GM19468 (cell line): ENCODE results near the gene CYS1.
"Not testable (repeated sequence)": the region's sequence is repeated elsewhere in the genome, so short reads cannot be mapped to it uniquely, and the experiment has no call there.

Experiments used
- ATAC-seq: cut with Tn5 transposase; IDR thresholded peaks from one replicate; pipeline ENCODE4 v1.9.1; 2021; ENCODE audit warnings: mild to moderate bottlenecking, moderate library complexity, moderate number of reproducible peaks; ENCODE audit not compliant: unreplicated experiment; ENCODE audit errors: extremely low read depth

Gene CYS1, protein sequence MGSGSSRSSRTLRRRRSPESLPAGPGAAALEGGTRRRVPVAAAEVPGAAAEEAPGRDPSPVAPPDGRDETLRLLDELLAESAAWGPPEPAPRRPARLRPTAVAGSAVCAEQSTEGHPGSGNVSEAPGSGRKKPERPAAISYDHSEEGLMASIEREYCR

DNA sequence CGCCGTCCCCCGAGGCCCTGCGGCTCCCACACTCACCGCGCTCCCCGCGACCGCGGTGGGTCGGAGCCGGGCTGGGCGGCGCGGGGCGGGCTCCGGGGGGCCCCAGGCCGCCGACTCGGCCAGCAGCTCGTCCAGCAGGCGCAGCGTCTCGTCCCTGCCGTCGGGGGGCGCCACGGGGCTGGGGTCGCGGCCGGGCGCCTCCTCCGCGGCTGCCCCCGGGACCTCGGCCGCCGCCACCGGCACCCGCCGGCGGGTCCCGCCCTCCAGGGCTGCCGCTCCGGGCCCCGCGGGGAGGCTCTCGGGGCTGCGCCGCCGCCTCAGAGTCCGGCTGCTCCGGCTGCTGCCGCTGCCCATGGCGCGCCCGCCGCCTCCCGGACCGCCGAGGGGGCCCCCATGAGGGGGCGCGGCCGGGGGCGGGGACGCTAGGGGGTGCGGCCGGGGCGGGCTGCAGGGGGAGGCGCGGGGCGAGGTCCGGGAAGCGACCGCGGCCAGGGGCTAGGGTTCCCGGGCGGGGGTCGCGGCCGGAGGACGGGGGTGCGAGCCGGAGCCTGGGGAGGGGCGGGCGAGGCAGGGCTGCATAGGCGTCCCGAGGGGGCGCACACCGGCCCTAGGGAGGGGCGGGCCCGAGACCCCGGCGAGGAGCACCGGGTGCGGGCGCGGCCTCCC, at the start of gene CYS1:
Gene CYS1, minus strand, starts transcription at position 542 of the 666 bp plus-strand sequence. Its CDS starts 188 bp downstream, at position 354.
- ATAC-seq: no peak

DNA sequence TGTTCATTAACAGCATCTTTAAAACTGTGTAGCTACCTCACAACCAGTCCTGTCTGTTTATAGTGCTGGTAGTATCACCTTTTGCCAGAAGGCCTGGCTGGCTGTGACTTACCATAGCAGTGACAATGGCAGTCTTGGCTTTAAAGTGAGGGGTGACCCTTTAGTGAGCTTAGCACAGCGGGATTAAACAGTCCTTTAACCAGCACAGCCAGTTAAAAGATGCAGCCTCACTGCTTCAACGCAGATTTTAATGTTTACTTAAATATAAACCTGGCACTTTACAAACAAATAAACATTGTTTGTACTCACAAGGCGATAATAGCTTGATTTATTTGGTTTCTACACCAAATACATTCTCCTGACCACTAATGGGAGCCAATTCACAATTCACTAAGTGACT, 49.3 kb upstream of the CYS1 start:
- ATAC-seq: no peak

DNA sequence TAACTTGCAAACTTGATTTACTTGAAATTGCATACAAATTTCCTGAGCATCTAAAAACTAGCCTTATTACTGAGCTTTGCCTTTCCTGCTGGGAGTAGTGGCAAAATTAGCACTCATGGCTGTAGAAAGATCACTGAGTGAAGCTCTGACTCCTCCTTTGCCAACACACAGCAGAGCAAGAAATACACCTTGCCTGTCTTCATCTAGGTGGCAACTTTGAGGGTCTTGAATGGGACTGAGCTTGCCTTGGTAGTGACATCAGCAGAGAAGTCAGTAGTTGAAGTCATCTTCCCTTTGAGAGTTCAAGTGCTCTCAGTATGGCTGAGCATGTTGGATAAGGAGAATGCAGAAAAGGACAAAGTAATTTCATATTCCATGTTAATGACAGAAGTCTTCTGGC, 48.2 kb upstream of the CYS1 start:
- ATAC-seq: no peak

DNA sequence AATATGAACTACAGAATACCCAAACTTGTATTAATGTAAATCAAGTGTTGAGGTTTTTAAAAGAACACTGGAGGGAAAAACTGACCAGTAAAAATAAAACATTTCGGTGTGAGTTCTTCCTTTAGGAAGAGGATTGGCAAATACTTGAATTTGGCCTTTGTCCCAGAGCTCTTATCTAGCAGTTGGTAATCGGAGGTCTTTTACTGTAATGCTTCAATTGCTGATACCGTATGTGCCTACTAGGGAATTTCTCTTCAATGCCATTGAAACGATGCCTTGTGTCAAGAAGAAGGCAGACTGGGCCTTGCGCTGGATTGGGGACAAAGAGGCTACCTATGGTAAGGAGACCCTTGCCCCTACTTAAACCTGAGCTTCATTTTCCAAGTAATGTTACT, 46.4 kb upstream of the CYS1 start:
- ATAC-seq: no peak

DNA sequence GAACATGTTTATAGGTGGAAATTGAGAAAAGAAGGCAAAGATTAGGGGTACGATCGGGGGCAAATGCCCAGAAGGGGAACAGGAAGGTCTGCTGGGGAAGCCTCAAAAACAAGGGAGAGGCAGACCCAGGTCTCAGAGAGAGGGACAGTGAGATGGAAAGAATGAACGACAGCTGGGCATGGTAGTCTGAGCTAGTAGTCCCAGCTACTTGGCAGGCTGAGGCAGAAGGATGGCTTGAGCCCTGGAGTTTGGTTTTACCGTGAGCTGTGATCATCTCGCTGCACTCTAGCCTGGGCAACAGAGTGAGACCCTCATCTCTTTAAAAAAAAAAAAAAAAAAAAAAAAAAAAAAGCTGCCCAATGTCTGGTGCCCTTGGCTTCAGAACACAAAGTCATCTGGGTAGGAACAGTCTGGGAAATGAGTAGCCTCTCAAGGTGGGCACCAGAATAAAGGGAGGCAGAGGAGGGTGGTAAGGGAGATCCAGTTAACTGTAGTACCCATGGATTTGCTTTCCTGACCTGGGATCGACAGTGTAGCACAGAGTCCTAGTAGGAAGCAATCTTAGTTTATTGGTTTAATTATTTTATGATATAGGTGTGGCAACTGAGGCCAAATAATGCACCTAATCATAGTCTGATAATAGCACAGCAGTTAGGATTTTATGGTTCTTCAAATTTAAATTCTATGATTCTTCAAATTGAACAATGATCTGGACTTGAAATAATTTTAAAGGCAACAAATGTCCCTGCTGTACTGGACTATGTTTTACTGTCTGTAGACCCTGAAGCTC, 45.8 kb upstream of the CYS1 start:
- ATAC-seq: no peak

DNA sequence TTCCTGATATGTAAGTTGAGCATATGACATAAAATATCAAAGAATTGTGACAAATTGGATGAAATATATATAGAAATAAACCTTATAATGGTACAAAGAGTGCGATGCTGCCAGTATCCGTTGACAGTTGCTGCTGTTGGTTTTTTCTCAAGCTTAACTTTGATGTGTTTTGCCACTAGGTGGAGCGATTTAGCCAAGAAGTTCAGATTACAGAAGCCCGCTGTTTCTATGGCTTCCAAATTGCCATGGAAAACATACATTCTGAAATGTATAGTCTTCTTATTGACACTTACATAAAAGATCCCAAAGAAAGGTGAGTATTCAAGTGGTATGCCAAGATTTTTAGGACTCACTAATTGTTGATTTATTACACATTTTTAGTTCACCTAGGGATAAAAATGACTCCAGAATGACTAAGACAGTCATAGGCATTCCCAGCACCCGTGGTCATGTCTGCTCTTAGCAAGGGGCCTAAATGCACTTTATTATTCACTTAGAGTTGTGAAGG, 44.4 kb upstream of the CYS1 start:
- ATAC-seq: no peak

DNA sequence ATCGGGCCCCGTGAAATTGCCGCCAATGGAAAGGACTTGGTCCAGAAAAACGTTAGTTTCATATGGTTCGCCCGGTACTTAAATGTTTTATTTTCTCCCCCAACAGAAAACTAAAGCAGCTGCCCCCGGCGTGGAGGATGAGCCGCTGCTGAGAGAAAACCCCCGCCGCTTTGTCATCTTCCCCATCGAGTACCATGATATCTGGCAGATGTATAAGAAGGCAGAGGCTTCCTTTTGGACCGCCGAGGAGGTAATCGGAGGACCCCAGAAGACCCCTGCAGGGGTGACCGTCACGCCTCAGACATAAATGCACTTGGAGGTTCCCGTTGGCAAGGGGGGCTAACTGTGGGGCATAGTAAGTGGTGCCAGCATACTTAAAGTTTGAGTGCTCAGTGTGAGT, 43.1 kb upstream of the CYS1 start:
- ATAC-seq: no peak

DNA sequence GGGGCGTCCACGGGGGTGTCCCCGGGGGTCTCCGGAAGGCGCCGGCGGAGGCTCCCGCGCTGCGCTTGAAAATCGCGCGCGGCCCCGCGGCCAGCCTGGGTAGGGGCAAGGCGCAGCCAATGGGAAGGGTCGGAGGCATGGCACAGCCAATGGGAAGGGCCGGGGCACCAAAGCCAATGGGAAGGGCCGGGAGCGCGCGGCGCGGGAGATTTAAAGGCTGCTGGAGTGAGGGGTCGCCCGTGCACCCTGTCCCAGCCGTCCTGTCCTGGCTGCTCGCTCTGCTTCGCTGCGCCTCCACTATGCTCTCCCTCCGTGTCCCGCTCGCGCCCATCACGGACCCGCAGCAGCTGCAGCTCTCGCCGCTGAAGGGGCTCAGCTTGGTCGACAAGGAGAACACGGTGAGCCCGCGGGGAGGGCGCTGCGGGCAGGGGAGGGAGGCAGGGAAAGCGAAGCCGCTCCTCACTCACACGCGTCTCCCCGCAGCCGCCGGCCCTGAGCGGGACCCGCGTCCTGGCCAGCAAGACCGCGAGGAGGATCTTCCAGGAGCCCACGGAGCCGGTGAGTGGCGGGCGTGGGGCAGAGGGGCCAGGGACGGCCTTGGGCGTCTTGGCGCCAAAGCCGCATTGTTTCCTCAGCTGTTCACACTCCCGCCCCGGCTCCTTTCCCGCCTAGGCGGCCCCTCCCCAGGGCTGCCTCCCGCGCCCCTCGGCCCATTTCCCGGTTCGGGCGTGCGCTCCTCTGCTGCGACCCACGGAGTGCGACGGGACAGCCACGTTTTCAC, 42.5 kb upstream of the CYS1 start, which contains the start of gene RRM2:
Gene RRM2, plus strand, starts transcription at position 240 of the 781 bp plus-strand sequence. Its CDS starts 60 bp downstream, at position 300.
- peak; percentile 31 for ATAC-seq

DNA sequence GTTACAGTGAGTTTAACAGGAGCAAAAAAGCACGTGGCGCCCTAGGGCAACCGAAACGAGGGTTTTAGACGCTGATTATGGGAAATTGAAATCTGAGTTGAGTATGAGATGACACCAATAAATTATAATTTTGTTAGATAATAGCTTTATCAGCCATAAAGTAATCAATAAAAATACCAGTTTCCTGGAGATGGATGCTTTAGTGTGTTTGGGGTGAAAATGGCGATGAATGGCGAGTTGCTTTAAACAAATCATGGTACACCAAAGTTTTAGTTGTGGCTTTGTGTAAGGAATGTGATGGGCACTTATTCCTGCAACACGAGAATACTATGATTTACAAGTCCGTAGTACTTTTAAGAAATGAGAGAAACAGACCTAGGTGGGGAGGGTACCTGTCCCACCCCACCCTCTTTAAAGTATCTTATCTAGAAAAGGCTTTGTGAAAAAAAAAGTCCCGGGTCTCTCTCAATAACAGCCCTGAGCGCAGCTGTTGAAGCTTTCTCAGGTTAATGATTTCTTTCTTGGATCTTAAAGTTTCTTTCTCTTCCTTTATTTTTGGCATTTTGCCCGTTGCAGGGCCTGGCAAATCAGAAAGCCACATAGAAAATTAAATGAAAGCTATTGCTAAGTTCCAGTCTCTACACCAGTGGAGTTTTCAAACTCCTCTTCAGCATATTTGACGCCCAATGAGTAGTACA, 40.8 kb upstream of the CYS1 start:
- no peak for ATAC-seq

DNA sequence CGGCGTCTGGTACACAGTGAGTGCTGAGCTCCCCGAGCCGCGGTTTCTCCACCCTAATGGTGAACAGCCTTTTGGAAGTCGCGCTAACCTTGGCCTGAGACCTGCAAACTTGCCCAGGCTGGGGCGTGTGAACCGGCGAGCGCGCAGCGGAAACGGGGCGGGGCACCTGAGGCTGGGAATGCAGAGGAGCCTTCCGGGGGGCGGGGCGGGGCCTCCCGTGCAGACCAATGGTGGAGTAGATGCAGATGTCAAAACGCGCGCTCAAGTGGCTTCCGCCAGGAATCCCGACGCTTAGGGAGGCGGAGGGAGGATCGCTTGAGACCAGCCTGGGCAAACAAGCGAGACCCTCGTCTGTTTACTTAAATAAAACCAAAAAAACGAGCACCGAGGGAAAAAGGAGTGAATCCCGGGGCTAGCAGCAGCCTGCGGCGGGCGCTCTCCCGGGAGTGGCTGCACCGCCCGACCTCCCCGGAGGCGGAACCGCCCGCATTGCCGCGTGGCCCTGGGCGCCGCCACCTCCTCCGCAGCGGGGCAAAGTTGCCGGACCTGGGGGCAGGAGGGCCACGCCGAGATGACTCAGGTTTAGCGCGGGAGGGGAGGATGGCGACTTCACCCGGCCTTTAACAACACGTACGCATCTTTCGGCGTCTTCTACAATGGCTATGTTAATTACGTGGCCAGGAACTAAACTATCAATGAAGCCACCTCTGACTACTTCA, 40.1 kb upstream of the CYS1 start:
- peak; percentile 13 for ATAC-seq

DNA sequence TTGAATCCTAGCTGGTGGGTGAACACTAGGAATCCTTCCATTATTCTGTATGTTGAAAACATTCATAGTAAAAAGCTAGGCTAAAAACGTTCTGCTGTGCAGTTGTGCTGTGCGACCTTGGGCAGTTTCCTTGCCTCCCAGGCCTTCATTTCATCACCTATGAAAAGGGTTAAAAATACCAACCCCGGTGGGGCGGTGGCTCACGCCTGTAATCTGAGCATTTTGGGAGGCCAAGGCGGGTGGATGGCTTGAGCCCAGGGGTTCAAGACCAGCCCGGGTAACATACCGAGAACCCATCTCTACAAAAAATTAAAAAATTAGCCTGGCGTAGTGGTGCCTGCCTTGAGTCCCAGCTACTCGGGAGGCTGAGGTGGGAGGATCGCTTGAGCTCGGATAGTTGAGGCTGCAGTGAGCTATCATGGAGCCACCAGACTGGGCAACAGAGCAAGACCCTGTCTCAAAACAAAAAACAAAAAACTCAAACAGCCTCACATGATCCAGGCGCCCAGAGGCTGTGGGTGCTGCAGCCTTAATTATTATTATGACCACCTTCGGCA, 39.5 kb upstream of the CYS1 start:
- no peak for ATAC-seq

DNA sequence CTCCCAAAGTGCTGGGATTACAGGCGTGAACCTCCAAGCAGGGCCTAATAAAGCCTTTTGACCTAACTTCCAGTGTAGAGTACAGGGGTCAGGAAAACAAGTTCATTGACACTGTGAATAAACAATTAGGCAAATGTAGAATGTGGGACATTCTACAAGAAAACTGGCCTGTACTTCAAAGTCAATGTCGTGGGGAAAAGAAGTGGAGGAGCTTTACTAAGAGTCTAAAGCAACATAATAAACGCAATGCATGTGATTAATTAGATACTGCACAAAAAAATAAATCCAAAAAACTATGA, 38.8 kb upstream of the CYS1 start:
- no peak for ATAC-seq

DNA sequence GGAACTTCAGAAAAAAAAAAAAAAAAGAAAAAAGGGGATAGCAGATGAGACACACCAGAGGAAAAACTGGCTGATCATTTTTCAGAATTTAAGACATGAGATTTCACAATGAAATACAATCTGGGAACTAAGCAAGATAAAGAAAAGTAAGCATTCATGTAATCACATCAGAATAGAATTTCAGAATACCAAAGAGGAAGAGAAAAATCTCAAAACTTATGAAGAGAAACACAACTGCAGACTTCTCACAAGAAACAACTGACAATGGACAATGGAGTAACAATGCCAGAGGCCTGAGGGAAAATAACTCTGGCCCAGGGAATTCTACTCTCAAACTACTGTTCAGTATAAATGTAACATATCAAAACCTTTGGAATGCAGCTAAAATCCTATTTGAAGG, 29.1 kb upstream of the CYS1 start:
- no peak for ATAC-seq

DNA sequence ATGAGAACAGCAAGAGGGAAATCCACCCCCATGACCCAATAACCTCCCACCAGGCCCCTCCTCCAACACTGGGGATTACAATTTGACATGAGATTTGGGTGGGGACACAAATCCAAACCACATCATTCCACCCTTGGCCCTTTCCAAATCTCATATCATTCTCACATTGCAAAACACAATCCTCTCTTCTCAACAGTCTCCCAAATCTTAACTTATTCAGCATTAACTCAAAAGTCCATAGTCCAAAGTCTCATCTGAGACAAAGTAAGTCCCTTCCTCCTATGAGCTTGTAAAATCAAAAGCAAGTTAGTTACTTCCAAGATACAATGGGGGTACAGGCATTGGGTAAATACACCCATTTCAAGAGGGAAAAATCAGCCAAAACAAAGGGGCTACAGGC, 24.7 kb upstream of the CYS1 start:
- ATAC-seq: not testable (repeated sequence)

DNA sequence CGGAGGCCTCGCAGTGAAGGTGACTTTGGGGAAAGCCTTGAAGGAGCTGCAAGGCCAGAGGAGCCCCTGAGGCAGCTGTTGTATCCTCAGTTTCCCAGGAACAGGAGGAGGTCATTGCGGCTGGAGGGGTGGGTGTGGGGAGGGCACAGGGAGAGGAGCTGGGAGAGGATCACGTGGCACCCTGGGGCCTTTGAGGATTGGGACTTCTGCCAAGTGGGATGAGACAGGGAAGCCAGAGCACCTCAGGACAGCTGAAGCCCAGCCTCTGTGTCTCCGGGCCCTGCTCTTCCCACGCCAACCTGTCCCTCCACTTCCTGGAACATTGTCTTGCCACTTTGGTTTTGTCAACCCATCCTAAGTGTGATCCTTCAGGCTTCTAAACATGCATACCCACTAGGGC, 23.0 kb upstream of the CYS1 start:
- no peak for ATAC-seq

DNA sequence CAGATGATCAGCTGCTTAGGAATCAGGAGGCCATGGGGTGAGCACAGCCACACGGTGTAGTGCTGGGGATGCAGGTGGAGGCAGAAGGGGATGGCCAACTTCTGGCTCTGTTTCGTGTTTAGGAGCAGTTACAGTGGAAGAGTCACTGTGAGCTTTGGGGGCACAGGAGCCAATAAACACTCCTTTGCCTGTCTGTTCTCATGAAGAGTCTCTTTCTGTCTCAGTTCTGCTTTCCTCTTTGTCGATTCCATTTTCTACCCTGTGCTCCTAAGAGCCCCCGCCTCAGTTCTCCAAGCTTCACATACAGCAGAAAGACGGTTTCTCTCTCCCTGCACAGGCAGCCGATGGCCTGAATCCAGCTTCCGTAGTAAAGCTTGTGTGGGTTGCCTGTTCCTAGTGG, 21.3 kb upstream of the CYS1 start:
- no peak for ATAC-seq

DNA sequence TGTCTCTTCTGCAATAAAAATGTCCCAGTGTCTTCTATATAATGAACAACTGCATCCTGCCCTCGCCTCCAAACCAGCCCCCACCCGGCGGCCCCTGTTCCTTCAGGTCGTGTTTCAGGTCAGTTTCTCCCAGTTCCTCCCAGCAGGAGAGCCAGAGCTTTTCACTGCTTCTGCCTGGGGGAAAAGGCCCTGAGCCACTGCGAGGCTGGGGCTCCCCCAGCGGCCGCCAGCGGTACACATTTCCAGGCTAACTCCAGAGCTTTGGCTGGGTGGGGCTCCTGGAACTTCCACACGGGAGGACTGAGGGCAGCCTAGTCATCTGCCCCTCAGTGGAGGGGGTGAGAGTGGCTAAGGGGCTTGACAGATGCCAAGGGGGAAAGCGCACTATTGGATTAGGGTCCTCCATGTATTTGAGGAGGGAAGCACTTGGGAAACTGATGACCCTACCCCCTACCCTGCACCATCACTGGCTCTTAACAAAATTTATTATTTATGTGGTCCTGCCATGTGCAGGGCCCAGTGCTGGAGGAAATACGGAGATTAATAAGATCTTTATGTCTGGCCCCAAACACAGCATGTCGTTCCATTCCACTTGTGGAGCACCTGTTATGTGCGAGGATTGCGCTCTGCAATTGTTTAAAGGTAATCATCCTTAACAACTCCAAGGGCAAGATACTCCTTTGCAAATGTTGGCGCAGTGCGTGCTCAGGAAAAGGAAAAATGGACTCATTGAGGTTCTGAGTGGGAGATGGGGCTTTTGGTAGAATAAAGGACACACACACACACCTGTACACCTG, 17.3 kb upstream of the CYS1 start:
- no peak for ATAC-seq

DNA sequence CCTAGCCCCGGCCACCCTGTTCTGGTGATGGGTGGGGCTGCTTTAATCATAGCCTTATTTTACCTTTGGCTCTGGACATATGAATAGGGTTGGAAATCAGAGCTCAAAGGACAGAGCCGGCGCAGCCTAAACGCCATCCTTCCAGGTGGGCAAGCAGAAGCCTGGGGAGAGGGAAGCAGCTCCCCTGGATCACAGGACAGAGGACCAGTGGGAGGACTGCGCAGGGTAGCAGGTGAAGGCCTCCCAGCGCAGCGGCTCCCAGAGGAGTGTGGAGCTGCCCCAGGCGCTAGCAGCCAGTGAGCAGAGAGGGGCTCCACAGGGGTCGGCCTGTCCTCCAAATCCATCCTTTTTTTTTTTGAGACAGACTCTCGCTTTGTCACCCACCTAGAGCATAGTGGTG, 16.4 kb upstream of the CYS1 start:
- no peak for ATAC-seq
